Fibroblast of lung (primary cell): ENCODE data around the gene ZNF638. TPM values are rescaled to one million over a fixed set of nuclear protein-coding genes. Genes with fewer than 3 reads are reported as not detected.
"Not testable (repeated sequence)": the region's sequence is repeated elsewhere in the genome, so short reads cannot be mapped to it uniquely, and the experiment has no call there.

Experiments
- DNase-seq, 2 donors: peaks; one replicate each; pipeline versions ENCODE4 v3.0.0 to v3.0.0-alpha.2; 2010; ENCODE audit warnings: low read depth in 2 of 2
- H2AFZ ChIP-seq: 2 replicates; pipeline ENCODE4 v1.5.1; 2012; ENCODE audit warnings: low read length, control low read depth, inconsistent platforms
- H3K27ac ChIP-seq: 2 replicates; pipeline ENCODE4 v1.5.1; 2011; ENCODE audit warnings: low read length, control low read depth; ENCODE audit not compliant: insufficient read depth
- H3K27me3 ChIP-seq: 2 replicates; pipeline ENCODE4 v1.5.1; 2011; ENCODE audit warnings: mild to moderate bottlenecking, low read length; ENCODE audit not compliant: control insufficient read depth, insufficient read depth
- H3K36me3 ChIP-seq: 2 replicates; pipeline ENCODE4 v1.5.1; 2011; ENCODE audit warnings: low read length; ENCODE audit not compliant: control insufficient read depth, insufficient read depth
- H3K4me1 ChIP-seq: 2 replicates; pipeline ENCODE4 v1.5.1; 2011; ENCODE audit warnings: low read length; ENCODE audit not compliant: control insufficient read depth, insufficient read depth; ENCODE audit errors: extremely low read depth
- H3K4me2 ChIP-seq: 2 replicates; pipeline ENCODE4 v1.5.1; 2011; ENCODE audit warnings: low read length, control low read depth; ENCODE audit not compliant: insufficient read depth; ENCODE audit errors: extremely low read depth
- H3K4me3 ChIP-seq, 4 experiments: fragments of 200-600 bp in 1 of 4; sonication (generic) in 1 of 4; replicated peaks in 1 of 4; 2 replicates each; pipeline ENCODE4 v1.5.1; 2011 to 2016; ENCODE audit warnings: low read length in 4 of 4, low read depth in 3 of 4, mild to moderate bottlenecking in 3 of 4, control low read depth in 2 of 4, inconsistent platforms in 1 of 4, mixed read lengths in 1 of 4; ENCODE audit not compliant: insufficient read depth in 1 of 4; ENCODE audit errors: control extremely low read depth in 1 of 4
- H3K79me2 ChIP-seq: 2 replicates; pipeline ENCODE4 v1.5.1; 2012; ENCODE audit warnings: mild to moderate bottlenecking, low read length, inconsistent platforms; ENCODE audit not compliant: control insufficient read depth, insufficient read depth
- H3K9ac ChIP-seq: 2 replicates; pipeline ENCODE4 v1.5.1; 2011; ENCODE audit warnings: mild to moderate bottlenecking, low read length, control low read depth; ENCODE audit not compliant: insufficient read depth
- H3K9me3 ChIP-seq: 2 replicates; pipeline ENCODE4 v1.5.1; 2012; ENCODE audit warnings: low read depth, low read length; ENCODE audit not compliant: control insufficient read depth, insufficient read depth
- H4K20me1 ChIP-seq: 2 replicates; pipeline ENCODE4 v1.5.1; 2011; ENCODE audit warnings: low read length; ENCODE audit not compliant: control insufficient read depth, insufficient read depth; ENCODE audit errors: extremely low read depth
- EZH2 ChIP-seq: IDR thresholded peaks from 2 replicates; pipeline ENCODE4 v1.5.1; 2012; ENCODE audit warnings: low read length, control low read depth, mild to moderate bottlenecking; ENCODE audit errors: missing control alignments
- polyA plus RNA-seq, 2 donors: library from polyadenylated mRNA; depleted of rRNA in 1 of 2; stranded (reverse) in 1 of 2; unstranded in 1 of 2; fragments of >200 nt; gene quantifications; 2 replicates each; pipeline ENCODE4 v1.2.1, GENCODE V29; 2011 to 2012; ENCODE audit warnings: missing spikeins in 1 of 2
- total RNA-seq: library from RNA; depleted of rRNA; stranded (reverse); fragments of >200 nt; gene quantifications from 2 replicates; pipeline ENCODE4 v1.2.1, GENCODE V29; 2014
- TF ChIP-seq, protein P1 (sequence below), 2 donors: IDR thresholded peaks in 1 of 2; conservative IDR thresholded peaks in 1 of 2; 1 replicate in 1 of 2; 2 replicates in 1 of 2; pipeline ENCODE4 v1.5.1; 2011 to 2012; ENCODE audit warnings: low read length in 2 of 2, control low read depth in 1 of 2, inconsistent platforms in 1 of 2, low read depth in 1 of 2, mild to moderate bottlenecking in 1 of 2

Gene ZNF638
- total and polyA plus RNA-seq, 2 donors (not counting 1 experiment from before 2014, with no cell fraction given), result 63.8 to 190 TPM

DNA sequence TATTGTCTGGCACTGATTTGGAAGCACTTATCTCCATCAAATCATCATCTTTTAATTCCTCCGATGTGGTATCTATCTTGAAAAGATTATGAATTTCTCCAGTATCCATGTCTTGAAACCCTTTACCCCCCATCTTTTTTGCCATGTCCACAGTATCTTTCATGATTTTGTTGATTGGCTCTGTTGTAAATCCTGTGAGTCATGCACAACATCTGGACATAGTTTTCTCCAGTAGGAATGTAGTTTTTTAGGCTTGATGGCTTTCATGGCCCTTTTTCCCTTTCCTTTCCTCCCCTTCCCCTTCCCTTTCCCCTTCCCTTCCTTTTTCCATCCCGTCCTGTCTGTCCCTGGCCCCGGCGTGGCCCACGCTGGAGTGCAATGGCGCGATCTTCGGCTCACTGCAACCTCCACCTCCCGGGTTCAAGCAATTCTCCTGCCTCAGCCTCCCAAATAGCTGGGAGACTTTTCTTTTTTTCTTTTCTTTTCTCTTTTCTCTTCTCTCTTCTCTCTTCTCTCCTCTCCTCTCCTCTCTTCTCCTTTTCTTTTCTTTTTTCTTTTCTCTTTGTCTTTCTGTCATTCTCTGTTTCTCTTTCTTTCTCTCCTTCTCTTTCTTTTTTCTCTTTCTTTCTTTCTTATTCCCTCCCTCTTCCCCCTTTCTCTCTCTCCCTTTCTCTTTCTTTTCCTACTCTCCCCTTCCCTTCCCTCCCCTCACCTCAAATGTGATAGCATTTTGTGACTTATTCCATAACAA, 18.4 kb upstream of the ZNF638 start:
- Histone ChIP-seq H2AFZ (no peak overlapping the region), H3K4me2 (no peak overlapping the region)
- DNase-seq, result no peak

DNA sequence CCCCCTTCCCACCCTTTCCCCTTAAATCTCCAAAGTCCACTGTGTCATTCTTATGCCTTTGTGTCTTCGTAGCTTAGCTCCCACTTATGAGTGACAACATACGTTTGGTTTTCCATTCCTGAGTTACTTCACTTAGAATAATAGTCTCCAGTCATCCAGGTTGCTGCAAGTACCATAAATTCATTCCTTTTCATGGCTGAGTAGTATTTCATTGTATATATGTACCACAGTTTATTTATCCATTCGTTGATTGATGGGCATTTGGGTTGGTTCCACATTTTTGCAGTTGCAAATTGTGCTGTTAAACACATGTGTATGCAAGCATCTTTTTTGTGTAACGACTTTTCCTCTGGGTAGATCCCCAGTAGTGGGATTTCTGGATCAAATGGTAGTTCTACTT, 14.5 kb upstream of the ZNF638 start:
- Histone ChIP-seq H3K9ac (no peak overlapping the region), H3K4me2 (no peak overlapping the region), H3K4me1 (no peaks in the 10 kb centered on the region), H3K79me2 (no peaks in the 10 kb centered on the region), H3K4me3 (no peak overlapping the region), H2AFZ (no peak overlapping the region), H3K36me3 (no peaks in the 10 kb centered on the region), H3K27ac (no peak overlapping the region), H3K27me3 (no peaks in the 10 kb centered on the region), H3K9me3 (no peaks in the 10 kb centered on the region), H4K20me1 (no peaks in the 10 kb centered on the region)
- TF ChIP-seq EZH2, result no peak
- TF ChIP-seq, protein P1, sequence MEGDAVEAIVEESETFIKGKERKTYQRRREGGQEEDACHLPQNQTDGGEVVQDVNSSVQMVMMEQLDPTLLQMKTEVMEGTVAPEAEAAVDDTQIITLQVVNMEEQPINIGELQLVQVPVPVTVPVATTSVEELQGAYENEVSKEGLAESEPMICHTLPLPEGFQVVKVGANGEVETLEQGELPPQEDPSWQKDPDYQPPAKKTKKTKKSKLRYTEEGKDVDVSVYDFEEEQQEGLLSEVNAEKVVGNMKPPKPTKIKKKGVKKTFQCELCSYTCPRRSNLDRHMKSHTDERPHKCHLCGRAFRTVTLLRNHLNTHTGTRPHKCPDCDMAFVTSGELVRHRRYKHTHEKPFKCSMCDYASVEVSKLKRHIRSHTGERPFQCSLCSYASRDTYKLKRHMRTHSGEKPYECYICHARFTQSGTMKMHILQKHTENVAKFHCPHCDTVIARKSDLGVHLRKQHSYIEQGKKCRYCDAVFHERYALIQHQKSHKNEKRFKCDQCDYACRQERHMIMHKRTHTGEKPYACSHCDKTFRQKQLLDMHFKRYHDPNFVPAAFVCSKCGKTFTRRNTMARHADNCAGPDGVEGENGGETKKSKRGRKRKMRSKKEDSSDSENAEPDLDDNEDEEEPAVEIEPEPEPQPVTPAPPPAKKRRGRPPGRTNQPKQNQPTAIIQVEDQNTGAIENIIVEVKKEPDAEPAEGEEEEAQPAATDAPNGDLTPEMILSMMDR (conservative IDR thresholded peaks at IDR 0.05 in 1 of 2, IDR thresholded peaks at IDR 0.05 in 1 of 2; ENCODE audit: low read depth in 1 of 2, low read length in 2 of 2), result no peak
- no peak for DNase-seq

More for the DNA sequence above, 18.4 kb upstream of the ZNF638 start:
- TF ChIP-seq EZH2, result no peak
- TF ChIP-seq, protein P1 (conservative IDR thresholded peaks at IDR 0.05 in 1 of 2, IDR thresholded peaks at IDR 0.05 in 1 of 2; ENCODE audit: low read depth in 1 of 2, low read length in 2 of 2), result no peak
- Histone ChIP-seq H3K4me1 (no peaks in the 10 kb centered on the region), H3K9me3 (no peaks in the 10 kb centered on the region), H3K79me2 (no peaks in the 10 kb centered on the region), H3K4me3 (no peak overlapping the region), H4K20me1 (no peaks in the 10 kb centered on the region), H3K9ac (no peak overlapping the region), H3K27ac (no peak overlapping the region), H3K27me3 (no peaks in the 10 kb centered on the region), H3K36me3 (no peaks in the 10 kb centered on the region)

GRCh38 chr2:71317900-71318299, 13.7 kb upstream of the ZNF638 start:
- H3K36me3 ChIP-seq, H3K4me1 ChIP-seq, H3K9me3 ChIP-seq, DNase-seq, H3K79me2 ChIP-seq, H3K27ac ChIP-seq, H3K4me3 ChIP-seq, H2AFZ ChIP-seq, H3K4me2 ChIP-seq, H3K9ac ChIP-seq, H3K27me3 ChIP-seq, H4K20me1 ChIP-seq: not testable (repeated sequence)
